Smooth muscle cell (in vitro differentiated cells): ENCODE data around the gene SNX32. TPM values are rescaled to one million over a fixed set of nuclear protein-coding genes. Genes with fewer than 3 reads are reported as not detected.

Source experiments
- DNase-seq: peaks from one replicate; lab custom pipeline; 2025; ENCODE audit not compliant: unreplicated experiment; lab: John Stamatoyannopoulos, UW
- H2AFZ ChIP-seq: fragments of 200-600 bp; sonication (generic); 2 replicates; pipeline ENCODE4 v1.6.0; 2016; ENCODE audit warnings: antibody characterized with exemption, low read depth, mild to moderate bottlenecking
- H3F3A ChIP-seq: fragments of 200-600 bp; sonication (generic); 2 replicates; pipeline ENCODE4 v1.6.0; 2017; ENCODE audit warnings: antibody characterized with exemption, low read depth
- H3K27ac ChIP-seq: fragments of 200-600 bp; sonication (generic); 2 replicates; pipeline ENCODE4 v1.5.1; 2016; ENCODE audit warnings: low read depth, mild to moderate bottlenecking
- H3K27me3 ChIP-seq: fragments of 200-600 bp; sonication (generic); 2 replicates; pipeline ENCODE4 v1.6.1; 2016; ENCODE audit warnings: low read depth, mild to moderate bottlenecking
- H3K36me3 ChIP-seq: fragments of 200-600 bp; sonication (generic); 2 replicates; pipeline ENCODE4 v1.5.1; 2016; ENCODE audit warnings: low read depth
- H3K4me1 ChIP-seq: fragments of 200-600 bp; sonication (generic); 2 replicates; pipeline ENCODE4 v1.5.1; 2016; ENCODE audit warnings: low read depth
- H3K4me2 ChIP-seq: fragments of 200-600 bp; sonication (generic); 2 replicates; pipeline ENCODE4 v1.6.0; 2016; ENCODE audit warnings: mild to moderate bottlenecking
- H3K4me3 ChIP-seq: fragments of 200-600 bp; sonication (generic); 2 replicates; pipeline ENCODE4 v1.5.1; 2016; ENCODE audit warnings: mild to moderate bottlenecking
- H3K79me2 ChIP-seq: fragments of 200-600 bp; sonication (generic); 2 replicates; pipeline ENCODE4 v1.6.0; 2016; ENCODE audit warnings: low read depth, mild to moderate bottlenecking
- H3K9ac ChIP-seq: fragments of 200-600 bp; sonication (generic); 2 replicates; pipeline ENCODE4 v1.6.0; 2016; ENCODE audit warnings: low read depth
- H3K9me3 ChIP-seq: fragments of 200-600 bp; sonication (generic); replicated peaks from 2 replicates; pipeline ENCODE4 v1.5.1; 2016; ENCODE audit warnings: low read depth
- H4K20me1 ChIP-seq: fragments of 200-600 bp; sonication (generic); 2 replicates; pipeline ENCODE4 v1.6.0; 2016; ENCODE audit warnings: low read depth
- CTCF ChIP-seq: fragments of 200-600 bp; sonication (generic); IDR thresholded peaks from 2 replicates; pipeline ENCODE4 v1.5.1; 2017; ENCODE audit warnings: borderline replicate concordance, mild to moderate bottlenecking, antibody characterized with exemption; ENCODE audit not compliant: insufficient read depth, poor library complexity, severe bottlenecking
- WGBS: methylation state at CpG from one replicate; pipeline ENCODE4 v1.1.7; 2016; ENCODE audit warnings: low lambda C conversion rate; 5-methylcytosine and 5-hydroxymethylcytosine counted together
- polyA plus RNA-seq: library from polyadenylated mRNA; unstranded; fragments of >200 nt; fragmentation: Nextera tagmentation; extraction: Ambion mirVana; gene quantifications from 2 replicates; pipeline ENCODE4 v1.2.1, GENCODE V29; 2016
- total RNA-seq: library from RNA; depleted of rRNA; stranded (reverse); fragments of >200 nt; gene quantifications from 2 replicates; pipeline ENCODE4 v1.2.3, GENCODE V29; 2014

The SNX32 gene
- total and polyA plus RNA-seq, 2 experiments from 2014 or later = 1.1 to 1.2 TPM

- H4K20me1 ChIP-seq = peaks cover 11% of the 10 kb centered on the region
- WGBS = 3% methylated on average over 5 of the region's 5 CpGs
- no peak overlapping the region for H2AFZ ChIP-seq
- H3K27ac ChIP-seq = peak overlapping the region; percentile 82
- peaks cover 15% of the 10 kb centered on the region for H3K79me2 ChIP-seq
- peaks cover 26% of the 10 kb centered on the region for H3F3A ChIP-seq
- H3K9ac ChIP-seq = peak overlapping the region; percentile 72
- H3K27me3 ChIP-seq = no peaks in the 10 kb centered on the region
- peaks cover 25% of the 10 kb centered on the region for H3K4me1 ChIP-seq
- H3K4me3 ChIP-seq = no peak overlapping the region
- H3K4me2 ChIP-seq = peak overlapping the region; percentile 62
- TF ChIP-seq CTCF = no peak
- H3K36me3 ChIP-seq = no peaks in the 10 kb centered on the region
- no peaks in the 10 kb centered on the region for H3K9me3 ChIP-seq
- DNase-seq = peak; percentile 33
These were observed 69.3 kb downstream of the SNX32 start for GRCh38 chr11:65903068-65903481.

Other genes starting within 250 kb of the SNX32 start
- 1.7 TPM in 1 of 2 replicates, not detected in the other for gene KCNK7, start 238.2 kb upstream of the SNX32 start, total RNA-seq
- gene KCNK7, start 238.2 kb upstream of the SNX32 start, polyA plus RNA-seq = not detected in 2 replicates
- gene MAP3K11, start 219.7 kb upstream of the SNX32 start, total RNA-seq = 14.9 and 15.0 TPM in 2 replicates
- 17.3 and 29.7 TPM in 2 replicates for gene MAP3K11, start 219.7 kb upstream of the SNX32 start, polyA plus RNA-seq
- 12.0 and 17.5 TPM in 2 replicates for gene PCNX3, start 218.2 kb upstream of the SNX32 start, total RNA-seq
- gene PCNX3, start 218.2 kb upstream of the SNX32 start, polyA plus RNA-seq = 18.3 and 20.7 TPM in 2 replicates
- 9.8 and 15.9 TPM in 2 replicates for gene SIPA1, start 195.9 kb upstream of the SNX32 start, total RNA-seq
- 63.8 and 67.6 TPM in 2 replicates for gene SIPA1, start 195.9 kb upstream of the SNX32 start, polyA plus RNA-seq
- gene RELA, start 171.0 kb upstream of the SNX32 start, total RNA-seq = 41.7 and 48.1 TPM in 2 replicates
- 82.8 and 98.4 TPM in 2 replicates for gene RELA, start 171.0 kb upstream of the SNX32 start, polyA plus RNA-seq
- gene KAT5, start 121.7 kb upstream of the SNX32 start, total RNA-seq = 37.0 and 40.1 TPM in 2 replicates
- gene KAT5, start 121.7 kb upstream of the SNX32 start, polyA plus RNA-seq = 38.8 and 45.1 TPM in 2 replicates
- gene RNASEH2C, start 113.2 kb upstream of the SNX32 start, total RNA-seq = 20.9 and 30.0 TPM in 2 replicates
- 51.7 and 56.8 TPM in 2 replicates for gene RNASEH2C, start 113.2 kb upstream of the SNX32 start, polyA plus RNA-seq
- 5.4 and 6.2 TPM in 2 replicates for gene AP5B1, start 53.0 kb upstream of the SNX32 start, total RNA-seq
- 7.7 and 11.6 TPM in 2 replicates for gene AP5B1, start 53.0 kb upstream of the SNX32 start, polyA plus RNA-seq
- gene OVOL1, start 46.9 kb upstream of the SNX32 start, total RNA-seq = 7.8 and 8.3 TPM in 2 replicates
- 3.1 and 16.8 TPM in 2 replicates for gene OVOL1, start 46.9 kb upstream of the SNX32 start, polyA plus RNA-seq
- gene CFL1, start 24.2 kb downstream of the SNX32 start, total RNA-seq = 1,233 and 1,255 TPM in 2 replicates
- gene CFL1, start 24.2 kb downstream of the SNX32 start, polyA plus RNA-seq = 3,052 and 3,080 TPM in 2 replicates
- gene MUS81, start 26.5 kb downstream of the SNX32 start, total RNA-seq = 21.7 and 35.1 TPM in 2 replicates
- 39.6 and 61.1 TPM in 2 replicates for gene MUS81, start 26.5 kb downstream of the SNX32 start, polyA plus RNA-seq
- gene EFEMP2, start 38.8 kb downstream of the SNX32 start, total RNA-seq = 99.7 and 103 TPM in 2 replicates
- gene EFEMP2, start 38.8 kb downstream of the SNX32 start, polyA plus RNA-seq = 328 and 362 TPM in 2 replicates
- gene CTSW, start 45.9 kb downstream of the SNX32 start, total RNA-seq = not detected in 2 replicates
- 0.52 TPM in 1 of 2 replicates, not detected in the other for gene CTSW, start 45.9 kb downstream of the SNX32 start, polyA plus RNA-seq
- 109 and 118 TPM in 2 replicates for gene FIBP, start 54.5 kb downstream of the SNX32 start, total RNA-seq
- 111 and 114 TPM in 2 replicates for gene FIBP, start 54.5 kb downstream of the SNX32 start, polyA plus RNA-seq
- gene CCDC85B, start 56.7 kb downstream of the SNX32 start, total RNA-seq = 15.7 and 19.5 TPM in 2 replicates
- gene CCDC85B, start 56.7 kb downstream of the SNX32 start, polyA plus RNA-seq = 55.7 and 80.4 TPM in 2 replicates
- gene FOSL1, start 66.4 kb downstream of the SNX32 start, total RNA-seq = 12.5 and 15.8 TPM in 2 replicates
- 26.1 and 49.8 TPM in 2 replicates for gene FOSL1, start 66.4 kb downstream of the SNX32 start, polyA plus RNA-seq
- 32.0 and 41.2 TPM in 2 replicates for gene C11orf68, start 85.1 kb downstream of the SNX32 start, total RNA-seq
- 90.8 and 99.5 TPM in 2 replicates for gene C11orf68, start 85.1 kb downstream of the SNX32 start, polyA plus RNA-seq
- 73.9 and 79.3 TPM in 2 replicates for gene DRAP1, start 85.5 kb downstream of the SNX32 start, total RNA-seq
- 276 and 278 TPM in 2 replicates for gene DRAP1, start 85.5 kb downstream of the SNX32 start, polyA plus RNA-seq
- 0.27 TPM in 1 of 2 replicates, not detected in the other for gene TSGA10IP, start 111.5 kb downstream of the SNX32 start, total RNA-seq
- 1.5 TPM in 2 replicates for gene TSGA10IP, start 111.5 kb downstream of the SNX32 start, polyA plus RNA-seq
- gene SART1, start 127.8 kb downstream of the SNX32 start, total RNA-seq = 13.0 and 22.5 TPM in 2 replicates
- gene SART1, start 127.8 kb downstream of the SNX32 start, polyA plus RNA-seq = 61.4 and 62.5 TPM in 2 replicates
- 29.3 and 32.0 TPM in 2 replicates for gene EIF1AD, start 168.2 kb downstream of the SNX32 start, total RNA-seq
- gene EIF1AD, start 168.2 kb downstream of the SNX32 start, polyA plus RNA-seq = 26.6 and 29.3 TPM in 2 replicates
- 42.9 and 61.7 TPM in 2 replicates for gene BANF1, start 168.5 kb downstream of the SNX32 start, total RNA-seq
- 269 and 274 TPM in 2 replicates for gene BANF1, start 168.5 kb downstream of the SNX32 start, polyA plus RNA-seq
- 54.1 and 97.0 TPM in 2 replicates for gene CST6, start 178.0 kb downstream of the SNX32 start, total RNA-seq
- 37.6 and 118 TPM in 2 replicates for gene CST6, start 178.0 kb downstream of the SNX32 start, polyA plus RNA-seq
- gene CATSPER1, start 192.5 kb downstream of the SNX32 start, total RNA-seq = not detected in 2 replicates
- gene CATSPER1, start 192.5 kb downstream of the SNX32 start, polyA plus RNA-seq = 0.55 and 1.7 TPM in 2 replicates
- gene GAL3ST3, start 215.2 kb downstream of the SNX32 start, total RNA-seq = 0.27 TPM in 1 of 2 replicates, not detected in the other
- gene GAL3ST3, start 215.2 kb downstream of the SNX32 start, polyA plus RNA-seq = 0.23 TPM in 1 of 2 replicates, not detected in the other
- gene SF3B2, start 218.4 kb downstream of the SNX32 start, total RNA-seq = 104 and 125 TPM in 2 replicates
- gene SF3B2, start 218.4 kb downstream of the SNX32 start, polyA plus RNA-seq = 182 and 203 TPM in 2 replicates
- 48.0 and 87.6 TPM in 2 replicates for gene PACS1, start 236.3 kb downstream of the SNX32 start, total RNA-seq
- gene PACS1, start 236.3 kb downstream of the SNX32 start, polyA plus RNA-seq = 139 and 140 TPM in 2 replicates